GM12873 (cell line): ENCODE data around the gene CDIPT.
A peak's percentile ranks its signal among the peaks of the same experiment; 100 is the strongest.

ENCODE experiments used
- CTCF ChIP-seq: IDR thresholded peaks from 2 replicates; pipeline ENCODE4 v1.5.1; 2012; ENCODE audit warnings: low read depth, mild to moderate bottlenecking, moderate library complexity, low read length, control low read depth; ENCODE audit not compliant: insufficient read depth; ENCODE audit errors: missing control alignments

Gene CDIPT

GRCh38 chr16:29850998-29851397 is 12.0 kb downstream of the CDIPT start:
- TF ChIP-seq CTCF, result no peak

GRCh38 chr16:29849505-29849904 is 13.5 kb downstream of the CDIPT start:
- TF ChIP-seq CTCF, result no peak

GRCh38 chr16:29848420-29849297 is 14.4 kb downstream of the CDIPT start:
- peak; percentile 99 for TF ChIP-seq CTCF

GRCh38 chr16:29845656-29846055 is 17.4 kb downstream of the CDIPT start:
- TF ChIP-seq CTCF, result no peak

- TF ChIP-seq CTCF, result no peak
These were observed 18.3 kb downstream of the CDIPT start for GRCh38 chr16:29844575-29845331.

- no peak for TF ChIP-seq CTCF
These were observed 19.1 kb downstream of the CDIPT start for GRCh38 chr16:29843931-29844330.

- peak; percentile 10 for TF ChIP-seq CTCF
These were observed 20.2 kb downstream of the CDIPT start for GRCh38 chr16:29842732-29843346.
